Gastrocnemius medialis (tissue), 4 donors: ENCODE data around the gene TMEM108. TPM values are rescaled to one million over a fixed set of nuclear protein-coding genes. Genes with fewer than 3 reads are reported as not detected.

Experiments used
- ATAC-seq, 2 donors: fragments of 150-250 bp; one replicate each; pipeline ENCODE4 v1.9.1; 2016
- DNase-seq, 2 donors: peaks; one replicate each; pipeline ENCODE4 v3.0.0-alpha.2; 2019
- H3K27ac ChIP-seq, 4 donors: fragments of 200-600 bp; sonication (generic); 1 replicate in 1 of 4; 2 replicates in 3 of 4; pipeline ENCODE4 v1.5.1; 2016 to 2018; ENCODE audit warnings: mild to moderate bottlenecking in 2 of 4, moderate library complexity in 1 of 4
- H3K27me3 ChIP-seq, 3 donors: fragments of 200-600 bp; sonication (generic) in 2 of 3; 1 replicate in 1 of 3; 2 replicates in 2 of 3; pipeline versions ENCODE4 v1.5.1 to v1.6.0; 2016 to 2019; ENCODE audit warnings: mild to moderate bottlenecking in 1 of 3, moderate library complexity in 1 of 3
- H3K36me3 ChIP-seq, 2 donors: fragments of 200-600 bp; sonication (generic) in 1 of 2; one replicate each; pipeline ENCODE4 v1.5.1; 2017 to 2018
- H3K4me1 ChIP-seq, 2 donors: fragments of 200-600 bp; sonication (generic) in 1 of 2; one replicate each; pipeline ENCODE4 v1.5.1; 2016 to 2017; ENCODE audit warnings: mild to moderate bottlenecking in 2 of 2
- H3K4me3 ChIP-seq, 4 donors: fragments of 200-600 bp; sonication (generic) in 3 of 4; 1 replicate in 1 of 4; 2 replicates in 3 of 4; pipeline ENCODE4 v1.5.1; 2016 to 2019; ENCODE audit warnings: mild to moderate bottlenecking in 2 of 4
- H3K9me3 ChIP-seq, 3 donors: fragments of 200-600 bp; sonication (generic) in 2 of 3; 1 replicate in 1 of 3; 2 replicates in 2 of 3; pipeline ENCODE4 v1.5.1; 2016 to 2019
- POLR2A ChIP-seq, 2 donors: fragments of 450-650 bp; IDR thresholded peaks; one replicate each; pipeline ENCODE4 v1.6.1; 2017; ENCODE audit warnings: antibody characterized with exemption in 2 of 2, mild to moderate bottlenecking in 2 of 2, moderate library complexity in 2 of 2
- in situ Hi-C, 4 donors: fragments of 200-750 bp; cut with MboI; loops; one replicate each; pipeline versions ENCODE4 v1.15.0 to v1.8.0; 2017; ENCODE audit warnings: low sequenced_read_pairs in 4 of 4
- intact Hi-C: fragments of 100-400 bp; cut with DNase I; formaldehyde crosslinking; loops from one replicate; pipeline ENCODE4 v1.15.1; 2023; ENCODE audit warnings: low total_unique reads
- total RNA-seq, 4 donors: library from RNA; depleted of rRNA; stranded (reverse); fragments of >200 nt; gene quantifications; one replicate each; pipeline versions ENCODE4 v1.1.0 to v1.2.3, GENCODE V29; 2016
- TF ChIP-seq, protein P1 (sequence below), 5 experiments: fragments of 450-650 bp in 3 of 5; fragments of 200-600 bp in 2 of 5; sonication (generic) in 2 of 5; IDR thresholded peaks in 4 of 5; conservative IDR thresholded peaks in 1 of 5; 1 replicate in 4 of 5; 2 replicates in 1 of 5; pipeline ENCODE4 v1.5.1; 2016 to 2019; ENCODE audit warnings: antibody characterized with exemption in 5 of 5, mild to moderate bottlenecking in 3 of 5, moderate library complexity in 3 of 5

Gene TMEM108
- total RNA-seq, 4 donors from 2014 or later, result 1.1 to 3.7 (median 2.4) TPM

DNA sequence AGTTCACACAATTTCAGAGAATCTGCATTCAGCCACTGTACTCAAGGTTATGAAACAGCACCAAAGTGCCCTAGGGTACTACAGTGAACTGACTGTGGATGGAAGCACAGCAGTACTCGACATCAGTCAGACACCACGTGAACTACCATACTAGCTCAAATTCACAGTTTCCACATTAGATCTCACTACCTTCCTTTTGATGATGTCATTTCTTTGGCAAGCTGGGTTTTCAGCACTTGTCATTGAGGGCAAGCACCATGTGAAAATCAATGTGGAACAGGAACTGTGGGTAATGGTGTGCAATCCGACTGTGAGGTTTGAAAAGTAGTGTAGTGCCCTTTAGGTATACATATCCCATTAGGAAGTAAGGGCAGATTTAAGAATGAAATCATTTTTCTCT is 251.1 kb downstream of the TMEM108 start:
- no peaks in the 10 kb centered on the region for H3K9me3 ChIP-seq
- intact Hi-C loops, result no loop called here

DNA sequence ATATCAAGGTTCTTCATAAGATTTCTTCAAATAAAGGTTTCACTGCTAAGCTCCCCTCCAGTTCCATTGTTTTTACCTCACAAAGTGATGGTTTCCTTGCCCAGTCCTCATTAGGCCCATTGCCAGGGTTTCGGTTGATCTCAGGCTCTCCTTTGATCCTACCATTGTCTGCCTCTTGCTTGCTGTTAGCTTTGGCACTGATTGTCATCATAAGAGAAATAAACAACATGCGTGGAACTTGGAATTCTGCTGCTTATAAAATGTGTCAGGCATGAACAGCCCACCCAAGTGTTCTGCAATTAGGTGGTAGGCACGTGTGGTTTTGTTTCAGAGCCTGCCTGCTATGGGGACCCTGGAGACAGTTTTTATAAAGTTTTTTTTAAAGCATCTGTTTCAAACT is 254.1 kb downstream of the TMEM108 start:
- no peaks in the 10 kb centered on the region for H3K36me3 ChIP-seq
- in situ Hi-C loops (no loop called here), intact Hi-C loops (no loop called here)
- H3K27ac ChIP-seq, result no peak overlapping the region
- H3K27me3 ChIP-seq, result no peaks in the 10 kb centered on the region
- TF ChIP-seq POLR2A (IDR thresholded peaks at IDR 0.05), result no peak
- TF ChIP-seq, protein P1, sequence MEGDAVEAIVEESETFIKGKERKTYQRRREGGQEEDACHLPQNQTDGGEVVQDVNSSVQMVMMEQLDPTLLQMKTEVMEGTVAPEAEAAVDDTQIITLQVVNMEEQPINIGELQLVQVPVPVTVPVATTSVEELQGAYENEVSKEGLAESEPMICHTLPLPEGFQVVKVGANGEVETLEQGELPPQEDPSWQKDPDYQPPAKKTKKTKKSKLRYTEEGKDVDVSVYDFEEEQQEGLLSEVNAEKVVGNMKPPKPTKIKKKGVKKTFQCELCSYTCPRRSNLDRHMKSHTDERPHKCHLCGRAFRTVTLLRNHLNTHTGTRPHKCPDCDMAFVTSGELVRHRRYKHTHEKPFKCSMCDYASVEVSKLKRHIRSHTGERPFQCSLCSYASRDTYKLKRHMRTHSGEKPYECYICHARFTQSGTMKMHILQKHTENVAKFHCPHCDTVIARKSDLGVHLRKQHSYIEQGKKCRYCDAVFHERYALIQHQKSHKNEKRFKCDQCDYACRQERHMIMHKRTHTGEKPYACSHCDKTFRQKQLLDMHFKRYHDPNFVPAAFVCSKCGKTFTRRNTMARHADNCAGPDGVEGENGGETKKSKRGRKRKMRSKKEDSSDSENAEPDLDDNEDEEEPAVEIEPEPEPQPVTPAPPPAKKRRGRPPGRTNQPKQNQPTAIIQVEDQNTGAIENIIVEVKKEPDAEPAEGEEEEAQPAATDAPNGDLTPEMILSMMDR (IDR thresholded peaks at IDR 0.05 in 4 of 5, conservative IDR thresholded peaks at IDR 0.05 in 1 of 5), result no peak
- H3K4me1 ChIP-seq, result peaks cover 12 to 18% of the 10 kb centered on the region in 2 donors
- ATAC-seq (no peak), DNase-seq (no peak)
- no peaks in the 10 kb centered on the region for H3K9me3 ChIP-seq
- no peak overlapping the region for H3K4me3 ChIP-seq

More for the DNA sequence above, 251.1 kb downstream of the TMEM108 start:
- Histone ChIP-seq H3K27ac (no peak overlapping the region), H3K4me1 (peaks cover 0 to 5% of the 10 kb centered on the region in 2 donors), H3K36me3 (no peaks in the 10 kb centered on the region), H3K4me3 (no peak overlapping the region), H3K27me3 (no peaks in the 10 kb centered on the region)
- no peak for TF ChIP-seq POLR2A (IDR thresholded peaks at IDR 0.05)
- TF ChIP-seq, protein P1 (IDR thresholded peaks at IDR 0.05 in 4 of 5, conservative IDR thresholded peaks at IDR 0.05 in 1 of 5), result no peak
- in situ Hi-C loops, result no loop called here
- DNase-seq (no peak), ATAC-seq (no peak)

DNA sequence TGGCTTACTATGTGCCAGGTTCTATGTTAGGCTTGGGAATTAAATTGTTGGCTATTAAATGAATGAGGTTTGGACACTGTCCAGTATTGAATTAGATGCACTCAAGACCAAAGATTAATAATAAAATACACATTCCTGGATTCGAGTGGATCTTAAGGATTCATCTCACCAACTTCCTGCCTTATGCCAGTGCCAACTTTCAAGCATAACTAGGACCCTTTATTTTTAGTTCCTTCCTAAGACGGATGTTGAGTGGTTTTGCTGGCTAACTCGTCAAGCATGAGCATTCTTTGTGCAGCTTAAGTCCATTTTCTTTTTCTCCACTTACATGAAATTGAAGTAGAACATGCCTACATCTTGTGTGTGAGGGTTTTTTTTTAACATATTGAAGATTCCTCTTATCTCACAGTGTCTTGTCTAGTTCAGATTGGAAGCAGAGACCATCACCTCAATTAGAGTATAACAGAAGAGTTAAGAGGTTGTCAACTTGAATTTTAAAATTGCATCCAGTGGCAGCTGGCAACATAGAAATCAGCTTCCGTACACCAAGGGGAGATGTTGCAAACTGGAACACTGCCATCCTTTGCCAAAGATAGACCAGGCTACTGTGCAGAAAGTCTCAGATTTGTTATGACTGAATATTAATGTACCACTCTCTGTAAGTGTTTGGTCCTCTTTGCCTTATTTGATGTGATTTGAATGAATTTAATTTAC is 255.4 kb downstream of the TMEM108 start:
- no peak for TF ChIP-seq POLR2A (IDR thresholded peaks at IDR 0.05)
- TF ChIP-seq, protein P1 (IDR thresholded peaks at IDR 0.05 in 4 of 5, conservative IDR thresholded peaks at IDR 0.05 in 1 of 5), result no peak
- in situ Hi-C loops, result no loop called here
- Histone ChIP-seq H3K36me3 (no peaks in the 10 kb centered on the region), H3K27me3 (no peaks in the 10 kb centered on the region), H3K4me3 (no peak overlapping the region), H3K4me1 (peaks cover 12 to 18% of the 10 kb centered on the region in 2 donors), H3K27ac (no peak overlapping the region), H3K9me3 (no peaks in the 10 kb centered on the region)
- DNase-seq, result no peak
- no peak for ATAC-seq
- intact Hi-C loops, result no loop called here

DNA sequence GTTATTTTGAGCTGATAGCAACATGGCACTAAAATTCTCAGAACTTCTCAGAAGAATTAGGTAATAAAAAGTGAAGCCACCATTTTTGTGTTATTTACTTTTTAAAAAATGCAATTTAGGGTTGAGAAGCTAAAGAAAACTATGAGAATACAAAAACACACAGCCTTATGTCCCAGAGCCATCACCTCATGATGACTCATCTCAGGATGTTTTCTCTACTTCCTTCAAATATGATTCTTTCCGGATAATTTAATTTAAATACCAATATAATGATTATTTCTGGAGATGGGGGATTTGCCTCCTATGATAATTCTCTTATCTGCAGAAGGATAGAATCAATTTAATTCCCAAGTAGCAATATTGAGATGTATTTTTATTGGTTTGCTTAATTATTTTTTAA is 256.1 kb downstream of the TMEM108 start:
- H3K4me3 ChIP-seq, result no peak overlapping the region
- H3K9me3 ChIP-seq, result no peaks in the 10 kb centered on the region
- no peak for TF ChIP-seq POLR2A (IDR thresholded peaks at IDR 0.05)
- TF ChIP-seq, protein P1 (IDR thresholded peaks at IDR 0.05 in 4 of 5, conservative IDR thresholded peaks at IDR 0.05 in 1 of 5), result no peak
- no peaks in the 10 kb centered on the region for H3K36me3 ChIP-seq
- intact Hi-C loops (no loop called here), in situ Hi-C loops (no loop called here)
- ATAC-seq (no peak), DNase-seq (no peak)
- H3K27me3 ChIP-seq, result no peaks in the 10 kb centered on the region
- H3K4me1 ChIP-seq, result peaks cover 12 to 18% of the 10 kb centered on the region in 2 donors
- H3K27ac ChIP-seq, result no peak overlapping the region
